ENCODE results near the gene SEC16A.

SEC16A gene

GRCh38 chr9:136465500-136466154 lies 17.2 kb downstream of the SEC16A start:
- no peak for DNase-seq

DNA sequence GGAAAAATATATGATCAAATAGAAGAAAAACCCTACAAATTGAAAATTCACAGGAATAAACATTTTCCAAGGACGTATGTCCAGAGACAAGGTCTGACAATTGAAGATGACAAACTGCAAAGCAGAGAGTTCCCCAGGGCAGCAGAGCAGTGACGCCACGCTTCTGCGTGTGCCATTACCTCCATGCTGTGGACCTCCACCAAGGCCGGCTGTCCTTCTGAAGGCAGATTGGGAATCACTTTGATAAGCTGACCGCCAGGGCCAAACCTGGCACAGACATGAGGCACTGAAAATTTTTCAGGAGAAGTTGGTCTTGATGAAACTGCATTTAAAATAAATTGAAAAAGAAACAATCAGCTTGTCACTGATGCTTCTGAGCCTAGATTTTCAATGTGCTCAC lies 18.6 kb downstream of the SEC16A start:
- no peak for DNase-seq

- no peak for DNase-seq
These were observed 19.3 kb downstream of the SEC16A start for GRCh38 chr9:136463578-136463977.

- DNase-seq, result no peak
These were observed 20.2 kb downstream of the SEC16A start for GRCh38 chr9:136462664-136463063.

DNA sequence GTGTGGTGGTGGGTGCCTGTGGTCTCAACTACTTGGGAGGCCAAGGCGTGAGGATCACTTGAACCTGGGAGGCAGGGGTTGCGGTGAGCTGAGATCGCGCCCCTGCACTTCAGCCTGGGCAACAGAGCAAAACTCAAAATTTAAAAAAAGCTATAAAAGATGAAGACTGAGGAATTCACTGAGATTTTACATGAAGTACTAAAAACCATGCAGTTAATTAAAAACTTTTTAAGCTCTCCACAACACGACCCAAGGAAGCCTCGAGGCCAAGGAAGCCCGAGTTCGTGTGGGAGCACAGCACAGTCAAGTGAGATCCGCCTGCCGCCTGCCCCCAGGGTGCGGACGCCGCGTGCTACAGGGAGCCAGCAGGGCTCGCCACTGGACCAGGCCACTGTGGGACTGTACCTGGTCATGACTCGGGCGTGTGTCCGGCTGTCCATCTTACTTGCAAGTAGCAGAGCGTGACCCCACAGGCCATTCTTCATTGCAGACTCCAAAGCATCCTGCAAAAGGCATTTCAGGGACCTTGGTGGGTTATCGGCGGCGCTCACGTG lies 22.0 kb downstream of the SEC16A start:
- DNase-seq, result no peak

DNA sequence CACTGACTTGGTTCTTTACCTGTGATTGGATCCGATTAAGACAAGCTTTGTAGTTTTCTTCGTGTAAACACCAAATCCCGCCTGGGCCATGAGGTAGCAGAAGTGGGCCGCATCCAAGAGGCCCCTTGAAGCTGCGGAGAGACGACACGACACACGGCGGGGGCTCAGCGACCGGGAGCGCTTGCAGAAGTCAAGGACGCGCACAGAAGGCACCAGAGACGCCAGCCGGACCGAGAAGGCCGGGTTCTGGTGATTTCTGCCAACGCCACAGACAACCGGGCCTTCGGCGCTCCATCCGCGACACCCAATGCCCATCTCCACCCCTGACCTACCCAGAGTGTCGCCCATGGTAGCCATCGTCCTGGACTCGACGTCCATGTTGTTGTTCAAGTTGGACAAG lies 23.4 kb downstream of the SEC16A start:
- no peak for DNase-seq

- DNase-seq, result no peak
These were observed 25.5 kb downstream of the SEC16A start for GRCh38 chr9:136457326-136457725.

- no peak for DNase-seq
These were observed 26.6 kb downstream of the SEC16A start for GRCh38 chr9:136456258-136456657.

DNA sequence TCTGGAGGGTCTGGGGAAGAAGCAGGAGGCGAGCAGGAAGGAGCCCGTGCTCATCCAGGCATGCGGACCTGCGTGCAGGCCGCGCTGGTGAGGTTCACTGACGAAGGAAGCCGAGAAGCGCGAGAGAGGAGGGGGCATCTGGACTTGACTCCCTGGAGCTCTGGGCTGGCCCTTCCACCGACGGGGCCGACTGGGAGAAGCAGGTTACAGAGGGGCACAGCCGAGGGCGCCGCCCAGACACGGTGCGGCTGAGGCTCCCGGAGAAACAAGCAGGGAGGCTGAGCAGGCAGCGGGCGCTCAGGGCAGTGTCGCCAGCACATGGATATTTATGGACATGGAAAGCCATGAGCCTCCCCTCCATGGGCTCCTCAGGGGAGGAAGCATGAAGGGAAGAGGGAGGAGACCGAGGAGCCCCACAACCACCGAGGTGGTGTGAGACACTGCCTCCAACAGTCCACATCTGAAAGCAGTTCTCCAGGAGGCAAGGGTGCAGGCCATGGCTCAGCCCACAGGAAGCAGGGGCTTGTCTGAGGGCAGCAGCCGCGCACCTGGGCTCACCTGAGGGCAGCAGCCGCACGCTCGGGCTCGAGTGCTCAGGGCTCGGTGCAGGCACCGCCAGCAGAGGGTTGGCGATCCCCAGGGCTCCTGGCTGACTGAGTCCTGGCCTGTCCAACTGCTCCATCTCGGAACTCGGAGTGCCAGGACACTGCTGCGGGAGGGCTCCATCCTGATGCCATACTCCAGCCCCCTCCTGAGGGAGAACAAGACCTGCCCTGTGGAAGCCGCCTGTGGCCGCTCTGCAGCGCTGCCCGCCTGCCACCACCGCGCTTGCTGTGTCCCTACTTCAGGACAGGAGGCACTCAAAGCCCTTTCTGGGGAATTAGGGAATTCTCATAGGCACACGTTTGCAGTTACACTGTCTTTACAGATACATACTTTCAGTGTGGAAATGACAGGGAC lies 27.5 kb downstream of the SEC16A start:
- DNase-seq, result no peak

DNA sequence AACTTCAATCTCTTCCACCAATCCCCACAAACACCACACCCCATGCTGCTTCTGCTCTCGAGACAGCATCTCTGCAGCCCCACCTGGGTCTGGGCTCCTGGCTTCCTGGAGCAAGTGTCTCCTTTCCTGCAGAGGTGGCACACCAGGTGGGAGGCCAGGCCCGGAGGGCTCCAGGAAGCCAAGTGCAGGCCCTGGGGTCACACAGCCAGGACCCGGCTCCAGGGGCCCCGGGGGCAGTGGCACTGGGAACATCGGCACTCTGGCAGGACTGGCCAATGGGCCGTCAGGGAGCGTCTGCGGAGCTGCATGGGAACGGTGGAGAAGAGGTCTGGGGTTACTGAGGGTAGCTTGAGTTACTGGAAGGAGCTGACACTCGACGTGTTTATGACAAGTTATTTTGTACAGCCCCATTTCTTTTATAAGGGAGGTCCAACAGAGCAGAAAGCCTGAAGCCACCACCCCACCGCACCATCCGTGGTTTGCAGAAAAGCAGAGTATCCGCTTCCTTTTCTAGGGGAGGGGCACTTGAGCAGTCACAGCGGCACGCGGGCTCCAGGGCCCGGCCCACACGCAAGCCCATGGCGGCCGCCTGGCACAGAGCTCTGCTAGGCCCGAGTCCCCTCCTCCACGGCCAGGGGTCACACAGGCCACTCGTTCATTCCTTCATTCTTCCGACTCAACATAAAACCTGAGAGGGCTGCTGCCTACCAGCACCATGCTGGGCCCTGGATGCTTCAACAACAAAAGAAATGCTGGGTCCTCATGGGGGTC lies 28.6 kb downstream of the SEC16A start:
- no peak for DNase-seq

DNA sequence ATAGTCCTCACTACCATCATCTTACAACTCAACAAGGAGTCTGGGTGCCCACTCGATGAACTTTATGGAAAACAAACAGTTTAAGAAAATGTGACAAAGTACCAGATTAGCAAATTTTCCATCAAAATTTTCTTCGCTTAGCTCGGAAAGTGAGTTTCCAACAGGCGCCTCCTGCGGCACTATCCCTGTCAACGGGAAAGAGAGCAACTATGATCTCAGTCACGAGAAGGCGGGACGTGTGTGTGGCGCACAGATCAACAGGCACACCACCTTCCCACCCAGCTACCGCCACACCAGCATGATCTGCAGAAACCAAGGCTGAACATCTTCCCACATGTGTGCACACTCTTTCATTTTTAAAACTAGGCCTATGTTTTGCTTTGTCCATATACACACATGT lies 29.5 kb downstream of the SEC16A start:
- DNase-seq, result no peak

GRCh38 chr9:136451221-136451877 lies 31.5 kb downstream of the SEC16A start:
- DNase-seq, result no peak

- DNase-seq, result no peak
These were observed 34.2 kb downstream of the SEC16A start for GRCh38 chr9:136448655-136449054.

- DNase-seq, result no peak
These were observed 35.6 kb downstream of the SEC16A start for GRCh38 chr9:136447173-136447778.

- no peak for DNase-seq
These were observed 37.0 kb downstream of the SEC16A start for GRCh38 chr9:136445799-136446198.

- no peak for DNase-seq
These were observed 38.7 kb downstream of the SEC16A start for GRCh38 chr9:136444102-136444501.

- no peak for DNase-seq
These were observed 39.2 kb downstream of the SEC16A start for GRCh38 chr9:136443687-136444086.

GRCh38 chr9:136443087-136443486 lies 39.8 kb downstream of the SEC16A start:
- DNase-seq, result no peak

DNA sequence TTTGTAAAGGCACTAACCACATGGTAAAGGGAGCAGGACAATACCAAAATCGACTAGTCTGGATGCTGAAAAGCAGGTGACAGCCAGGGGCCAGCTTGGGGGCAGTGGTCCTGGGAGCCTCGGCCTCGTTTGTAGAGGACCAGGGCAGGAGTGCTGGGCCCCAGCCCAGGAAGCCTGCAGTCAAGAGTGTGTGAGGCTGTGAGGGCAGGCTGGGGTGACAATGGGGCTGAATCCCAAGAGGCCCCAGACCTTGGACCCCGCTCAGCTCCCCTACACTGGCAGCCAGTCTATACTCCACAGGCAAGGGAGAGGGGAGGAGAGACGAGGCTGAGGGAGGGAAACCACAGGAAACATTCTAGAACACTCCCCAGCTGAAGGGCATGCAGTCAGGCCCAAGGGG lies 40.6 kb downstream of the SEC16A start:
- DNase-seq, result no peak

DNA sequence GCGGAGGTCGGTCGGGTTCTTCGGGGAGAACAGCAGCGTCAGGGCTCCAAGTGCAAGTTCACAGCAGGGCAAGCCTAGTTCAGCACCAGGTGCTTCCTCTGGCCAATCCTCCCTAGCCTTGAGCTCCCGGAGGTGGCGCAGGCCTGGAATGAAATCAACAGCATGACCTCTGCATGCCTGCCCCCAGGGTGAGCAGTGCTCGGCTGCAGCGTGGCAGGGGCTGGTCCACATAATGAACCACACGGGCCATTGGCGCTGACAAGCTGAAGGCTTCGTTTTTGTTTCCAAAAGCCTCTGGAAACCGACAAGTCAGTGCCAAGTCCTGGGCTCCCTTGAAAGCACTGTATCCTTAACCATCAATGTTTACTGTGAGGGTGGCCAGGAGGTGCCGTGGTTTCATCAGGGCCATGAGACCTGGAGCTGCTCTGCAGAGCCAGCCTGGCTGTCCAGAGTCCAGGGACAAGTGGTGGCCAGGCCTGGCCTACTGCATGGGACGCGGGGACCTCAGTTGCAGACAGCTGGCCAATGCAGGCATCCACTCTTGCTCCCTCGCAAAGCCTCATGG lies 41.1 kb downstream of the SEC16A start:
- no peak for DNase-seq

DNA sequence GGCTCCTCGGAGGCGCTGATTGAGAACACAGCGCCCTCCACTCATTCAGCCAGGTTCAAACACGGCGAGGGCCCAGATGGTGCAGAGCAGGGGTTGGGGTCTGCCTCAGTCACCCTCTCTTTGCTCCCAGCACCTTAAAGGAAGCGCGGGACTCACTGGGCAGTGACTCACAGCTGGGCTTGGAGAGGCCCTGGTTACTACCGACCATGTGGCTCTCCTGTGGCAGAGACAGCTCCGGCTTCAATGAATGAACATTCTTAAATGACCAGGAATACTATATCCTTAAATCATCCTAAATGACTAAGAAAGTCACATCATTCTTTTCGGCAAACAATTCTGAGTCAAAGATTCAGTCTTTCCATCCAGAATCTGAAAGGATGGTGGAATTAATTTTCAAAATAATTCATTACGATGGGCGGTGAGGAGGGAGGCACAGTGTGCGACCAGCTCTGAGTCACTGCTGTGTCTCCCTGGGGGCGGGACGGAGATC lies 41.6 kb downstream of the SEC16A start:
- no peak for DNase-seq

All from effector CD4-positive, alpha-beta T cell (primary cell).